Astrocyte of the hippocampus (primary cell): ENCODE results near the gene CDYL2.
A peak's percentile ranks its signal among the peaks of the same experiment; 100 is the strongest.
"Not testable (repeated sequence)": the region's sequence is repeated elsewhere in the genome, so short reads cannot be mapped to it uniquely, and the experiment has no call there.

Experiments
- DNase-seq: peaks from one replicate; pipeline ENCODE4 v3.0.0; 2011; ENCODE audit warnings: low read depth, low spot score

CDYL2 gene

DNA sequence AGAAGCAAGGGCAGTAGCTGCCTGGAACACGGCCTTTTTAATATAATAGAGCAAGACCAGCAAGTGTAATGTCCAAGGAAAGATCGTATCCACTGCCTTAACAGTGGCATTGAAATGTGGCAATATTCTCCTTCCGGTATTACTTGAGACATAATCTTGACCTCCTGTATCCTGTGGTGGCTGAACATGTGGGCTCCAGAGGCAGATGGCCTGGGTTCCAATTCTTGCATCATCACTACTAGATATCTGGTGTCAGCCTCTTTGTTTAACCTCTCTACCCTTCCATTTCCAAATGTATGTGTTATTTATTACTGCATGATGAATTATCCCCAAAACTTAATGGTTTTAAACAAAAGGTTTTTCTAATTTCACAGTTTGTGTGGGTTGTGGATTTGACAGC lies 3.5 kb upstream of the CDYL2 start:
- DNase-seq = no peak

DNA sequence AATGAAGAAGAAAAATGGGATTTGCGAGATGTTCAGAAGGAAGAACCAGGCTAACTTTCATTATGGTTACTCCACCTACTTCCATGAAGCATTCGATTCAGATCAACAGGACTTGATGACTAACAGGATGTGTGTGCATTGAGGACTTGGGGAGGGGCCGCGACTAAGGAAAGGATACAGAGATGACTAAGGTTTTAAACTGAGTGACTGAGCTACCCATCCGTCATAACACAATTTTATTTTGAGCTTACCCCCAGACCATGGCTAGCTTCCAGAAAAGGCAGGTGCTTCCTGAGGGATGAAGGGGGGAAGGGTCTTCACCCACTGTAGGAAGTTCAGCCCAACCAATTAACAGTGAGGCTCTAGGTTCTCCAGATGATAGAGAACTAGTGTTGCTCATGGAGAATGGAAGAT lies 2.5 kb upstream of the CDYL2 start:
- DNase-seq = no peak

DNA sequence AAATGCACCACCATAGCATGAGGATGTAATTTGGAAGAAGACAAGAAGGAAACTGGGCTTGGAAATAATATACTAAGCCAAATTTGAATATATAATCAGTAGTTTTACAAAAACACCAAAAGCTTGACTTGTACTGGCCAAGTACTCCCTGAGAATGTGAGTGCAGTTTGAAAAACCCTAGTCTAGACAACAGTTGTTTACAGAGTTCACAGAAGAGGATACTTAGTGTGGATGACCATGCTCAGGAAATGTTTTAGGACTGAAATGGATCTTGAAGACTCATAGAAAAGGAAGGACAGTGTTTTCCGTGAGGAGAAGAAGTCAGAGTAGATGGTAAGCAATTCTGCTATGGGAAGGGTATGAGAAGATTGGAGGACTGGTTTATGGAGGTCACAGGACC lies 1.9 kb upstream of the CDYL2 start:
- no peak for DNase-seq

DNA sequence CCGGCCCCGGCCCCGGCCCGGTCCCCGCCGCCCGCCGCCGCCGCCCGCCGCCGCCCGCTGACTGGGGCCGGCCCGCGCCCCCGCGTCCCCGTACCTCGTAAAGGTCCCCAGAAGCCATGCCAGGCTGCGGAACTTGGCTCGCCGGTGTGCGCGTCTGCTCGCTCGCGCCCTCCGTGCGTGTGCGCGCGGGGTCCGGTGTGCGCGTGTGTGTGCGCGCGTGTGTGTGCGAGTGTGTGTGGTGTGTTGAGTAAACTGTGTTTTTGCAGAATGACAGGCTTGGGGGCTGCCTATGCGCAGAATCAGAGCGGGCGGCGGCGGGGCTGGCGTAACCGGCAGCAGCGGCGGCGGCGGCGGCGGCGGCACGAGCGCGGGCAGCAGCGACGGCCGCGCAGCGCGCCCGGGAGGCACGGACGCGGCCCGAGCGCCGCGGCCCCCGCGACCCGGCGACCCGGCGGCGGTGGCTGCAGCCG lies 307 bp downstream of the CDYL2 start:
- DNase-seq = peak; percentile 73

DNA sequence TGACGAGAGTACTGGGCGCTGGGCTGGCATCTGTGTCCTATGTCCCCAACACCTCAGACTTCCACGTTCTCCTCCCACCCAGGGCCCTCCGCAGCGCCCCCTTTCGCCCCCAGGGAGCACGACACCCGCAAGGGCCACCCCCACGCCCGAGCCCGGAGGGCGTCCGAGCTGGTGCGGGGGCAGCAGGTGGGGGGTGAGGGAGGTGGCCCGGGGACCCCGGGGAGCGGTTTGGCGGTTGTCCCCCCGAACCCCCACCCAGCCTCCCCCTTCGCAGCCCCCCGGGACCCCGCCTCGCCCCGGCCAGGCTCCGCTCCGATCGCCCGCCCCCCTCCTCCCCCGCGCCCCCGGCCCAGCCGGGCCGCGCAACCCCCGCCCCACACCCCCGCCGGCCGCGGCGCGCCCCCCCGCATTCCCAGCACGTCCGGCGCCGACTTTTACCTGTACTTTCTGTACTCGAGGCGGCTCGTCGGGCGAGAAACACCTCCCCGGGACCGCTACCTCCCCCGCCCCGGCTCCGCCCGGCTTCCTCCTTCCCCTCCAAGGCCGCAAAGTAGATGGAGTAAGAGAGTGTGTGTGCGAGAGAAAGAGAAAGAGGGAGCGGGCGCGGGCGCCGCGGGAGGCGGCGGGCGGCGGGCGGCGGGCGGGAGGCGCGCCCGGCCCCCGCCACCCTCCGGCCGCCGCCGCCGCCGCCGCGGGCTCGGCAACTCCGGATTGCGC lies 901 bp downstream of the CDYL2 start:
- peak; percentile 41 for DNase-seq

DNA sequence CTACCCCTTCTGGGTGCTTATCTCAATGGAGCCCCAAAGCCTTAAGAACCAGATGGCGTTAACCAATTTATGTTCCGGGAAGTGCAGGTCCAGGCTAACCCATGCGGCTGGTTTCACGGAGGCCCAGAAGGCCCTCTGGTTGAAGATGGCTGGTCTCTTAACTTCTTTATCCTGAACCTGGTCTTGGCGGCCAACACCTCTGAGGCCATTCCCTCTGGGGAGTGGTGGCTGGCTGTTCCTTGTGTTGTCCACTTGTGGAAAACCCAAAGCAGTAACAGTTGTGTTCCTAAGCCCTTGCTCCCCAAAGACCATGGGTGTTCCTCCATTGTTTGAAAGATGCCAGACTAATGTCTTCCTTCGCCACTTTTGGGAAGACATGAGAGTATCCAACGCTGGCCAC lies 1.5 kb downstream of the CDYL2 start:
- DNase-seq = no peak

DNA sequence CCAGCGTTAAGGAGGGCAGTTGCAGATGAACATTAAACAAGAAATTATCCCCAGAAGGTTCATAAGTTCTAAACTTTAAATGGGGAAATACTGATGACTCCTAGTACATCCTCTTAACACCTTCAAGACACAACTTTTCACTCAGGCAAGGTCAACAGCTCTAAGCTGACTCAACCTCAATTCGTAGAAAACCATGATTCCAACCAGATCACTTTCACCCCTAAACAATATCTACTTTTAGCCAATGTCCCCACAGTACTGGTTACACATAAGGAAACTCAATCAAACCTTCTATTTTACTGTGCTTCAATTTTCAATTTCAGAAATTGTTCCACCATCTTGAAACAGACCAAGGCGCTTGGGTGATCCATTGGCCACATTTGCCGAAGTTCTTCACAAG lies 2.3 kb downstream of the CDYL2 start:
- no peak for DNase-seq

DNA sequence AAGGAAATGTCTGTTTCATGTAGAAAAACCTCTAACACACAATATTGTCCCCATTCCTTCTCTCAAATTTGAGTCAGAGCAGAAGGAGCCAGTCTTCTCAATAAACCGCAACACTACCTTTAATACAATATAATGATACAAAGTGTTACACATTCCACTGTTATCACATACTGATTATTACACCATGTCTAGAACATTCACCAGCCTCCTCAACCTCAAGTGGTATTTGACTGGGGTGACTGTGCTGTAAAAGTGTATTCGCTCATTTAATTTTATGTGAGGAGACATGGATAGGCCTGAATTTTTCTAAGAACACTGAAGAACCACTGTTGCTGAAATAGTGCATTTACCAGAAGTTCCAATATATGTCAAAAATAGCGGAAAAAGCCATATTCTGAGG lies 10.3 kb downstream of the CDYL2 start:
- no peak for DNase-seq

DNA sequence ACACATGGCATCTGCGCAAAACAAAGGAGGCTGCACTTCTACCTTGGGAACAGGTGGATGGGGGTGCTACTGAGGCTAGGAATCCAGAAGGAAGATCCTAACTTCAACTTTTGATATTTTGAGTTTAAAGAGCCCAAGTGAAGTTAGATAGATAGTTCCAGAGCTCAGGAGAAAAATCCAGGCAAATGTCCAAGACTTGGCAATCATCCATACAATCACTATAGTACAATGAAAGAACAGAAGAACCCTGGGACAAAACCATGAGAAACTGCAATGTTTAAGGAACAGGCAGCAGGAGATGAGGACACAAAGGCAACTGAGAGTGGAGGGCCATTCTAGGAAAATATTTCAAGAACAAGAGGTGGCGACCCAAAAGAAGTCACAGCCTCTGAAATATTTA lies 12.4 kb downstream of the CDYL2 start:
- DNase-seq = no peak

DNA sequence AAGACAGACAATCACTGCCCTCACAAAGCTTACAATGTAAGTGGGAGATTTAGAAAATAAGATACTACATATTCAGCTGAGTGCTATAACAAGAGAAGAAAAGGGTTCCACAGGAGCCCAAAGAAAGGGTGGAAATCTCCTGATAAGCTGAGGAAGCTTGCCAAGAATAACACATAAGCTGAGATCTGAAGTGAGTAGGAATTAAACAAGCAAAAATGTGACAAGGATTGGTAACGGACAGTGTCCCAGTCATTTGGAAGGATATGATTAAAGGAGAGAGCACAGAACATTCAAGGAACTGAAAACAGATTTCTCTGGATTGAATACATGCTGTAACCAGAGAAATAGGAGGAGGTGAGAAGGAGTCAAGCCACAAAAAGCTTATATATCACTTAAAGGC lies 13.0 kb downstream of the CDYL2 start:
- DNase-seq = no peak

DNA sequence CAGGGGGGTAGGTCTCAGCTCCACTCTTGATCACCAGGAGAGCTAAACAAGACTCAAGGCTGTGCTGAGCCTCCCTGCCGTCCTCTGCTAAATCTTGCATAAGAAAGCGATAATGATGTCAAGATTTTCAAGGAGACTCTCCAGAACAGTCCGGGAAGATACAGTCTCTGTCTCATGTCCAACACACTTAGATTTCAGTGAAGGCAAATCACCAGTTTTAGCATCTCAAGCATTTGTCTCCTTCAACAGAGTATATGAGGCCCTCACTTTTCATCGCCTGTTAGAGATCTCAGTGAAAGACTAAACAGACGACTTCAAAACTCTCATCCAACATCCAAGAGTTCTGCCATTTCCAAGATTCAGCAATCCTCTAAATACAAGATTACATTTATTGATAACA lies 13.6 kb downstream of the CDYL2 start:
- DNase-seq = no peak

DNA sequence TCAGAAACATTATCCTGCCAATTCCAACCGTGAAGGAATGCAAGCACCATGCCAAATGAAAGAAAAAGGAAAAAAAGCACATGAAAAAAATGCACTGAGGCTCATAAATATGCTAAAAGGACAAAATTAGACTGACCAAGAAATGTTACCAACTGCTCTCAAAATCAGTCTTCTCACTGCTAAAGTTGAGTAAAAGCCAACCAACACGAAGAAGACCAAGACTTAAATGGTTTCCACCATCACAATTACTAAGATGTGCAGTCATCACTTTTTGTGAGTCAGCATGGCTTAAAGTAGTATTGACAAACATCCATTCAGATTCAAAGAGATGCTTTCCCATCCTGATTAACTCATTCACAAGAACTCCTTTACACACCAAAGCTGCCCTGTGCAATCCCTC lies 16.4 kb downstream of the CDYL2 start:
- peak; percentile 32 for DNase-seq

DNA sequence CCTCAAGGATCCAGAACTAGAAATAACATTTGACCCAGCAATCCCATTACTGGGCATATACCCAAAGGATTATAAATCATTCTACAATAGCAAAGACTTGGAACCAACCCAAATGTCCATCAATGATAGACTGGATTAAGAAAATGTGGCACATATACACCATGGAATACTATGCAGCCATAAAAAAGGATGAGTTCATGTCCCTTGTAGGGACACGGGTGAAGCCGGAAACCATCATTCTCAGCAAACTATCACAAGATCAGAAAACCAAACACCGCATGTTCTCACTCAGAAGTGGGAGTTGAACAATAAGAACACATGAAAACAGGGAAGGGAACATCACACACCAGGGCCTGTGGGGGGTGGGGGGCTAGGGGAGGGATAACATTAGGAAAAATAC lies 17.8 kb downstream of the CDYL2 start:
- not testable (repeated sequence) for DNase-seq

DNA sequence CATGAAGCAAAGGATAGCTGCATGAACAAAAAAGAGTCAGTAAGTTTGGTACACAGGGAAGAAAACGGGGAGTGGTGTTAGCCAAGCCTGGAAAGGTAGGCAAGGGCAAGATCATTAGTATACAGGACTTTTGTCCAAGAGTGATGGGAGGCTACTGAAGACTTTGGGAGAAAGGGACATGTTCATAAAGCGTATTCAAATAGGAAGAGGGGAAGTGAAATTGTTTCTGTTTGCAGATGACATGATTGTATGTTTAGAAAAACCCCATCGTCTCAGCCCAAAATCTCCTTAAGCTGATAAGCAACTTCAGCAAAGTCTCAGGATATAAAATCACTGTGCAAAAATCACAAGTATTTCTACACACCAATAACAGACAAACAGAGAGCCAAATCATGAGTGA lies 19.4 kb downstream of the CDYL2 start:
- no peak for DNase-seq

DNA sequence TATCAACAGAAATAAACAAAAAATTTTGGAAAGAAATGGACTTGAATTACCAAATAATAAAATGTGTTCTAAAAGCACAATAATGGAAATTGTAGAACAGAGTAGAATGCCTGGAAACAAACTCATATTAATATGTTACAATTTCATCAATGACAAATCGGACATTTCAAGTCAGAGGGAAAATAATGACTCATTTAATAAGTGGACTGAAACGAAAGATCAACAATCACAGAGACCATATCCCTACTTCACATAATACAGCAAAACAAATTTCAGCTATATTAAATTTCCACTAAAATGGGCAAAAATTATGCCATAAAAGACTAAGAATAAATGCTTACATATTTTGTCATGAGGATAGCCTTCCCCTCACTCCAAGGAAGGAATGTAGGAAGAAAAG lies 25.7 kb downstream of the CDYL2 start:
- DNase-seq = no peak

DNA sequence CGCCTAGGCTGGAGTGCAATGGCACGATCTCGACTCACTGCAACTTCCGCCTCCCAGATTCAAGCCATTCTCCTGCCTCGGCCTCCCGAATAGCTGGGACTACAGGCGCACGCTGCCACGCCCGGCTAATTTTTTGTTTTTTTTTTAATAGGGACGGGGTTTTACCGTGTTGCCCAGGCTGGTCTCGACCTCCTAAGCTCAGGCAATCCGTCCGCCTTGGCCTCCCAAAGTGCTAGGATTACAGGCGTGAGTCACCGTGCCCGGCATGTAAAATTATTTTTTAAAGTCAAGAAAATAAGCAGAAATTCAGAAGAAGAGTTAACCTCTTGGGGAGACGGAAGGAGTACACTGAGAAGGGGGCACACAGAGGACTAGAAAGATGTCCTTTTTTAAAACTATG lies 27.5 kb downstream of the CDYL2 start:
- DNase-seq = no peak

DNA sequence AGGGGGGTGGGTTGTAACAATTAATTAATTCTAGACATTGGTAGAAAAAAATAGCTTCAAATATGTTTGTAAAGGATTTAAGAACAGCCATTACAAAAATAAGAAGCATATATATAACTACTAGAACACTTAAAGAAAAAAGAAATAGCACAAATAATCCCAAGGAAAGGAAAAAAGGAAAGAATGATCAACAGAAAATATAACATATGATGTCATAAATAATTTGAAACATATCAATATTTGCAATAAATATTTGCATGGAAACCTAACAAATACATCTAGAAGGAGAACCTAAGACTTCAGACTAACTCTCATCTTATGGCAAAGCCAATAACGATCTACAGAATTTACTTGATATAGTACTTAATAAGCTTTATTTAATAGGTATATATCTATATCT lies 28.9 kb downstream of the CDYL2 start:
- no peak for DNase-seq

DNA sequence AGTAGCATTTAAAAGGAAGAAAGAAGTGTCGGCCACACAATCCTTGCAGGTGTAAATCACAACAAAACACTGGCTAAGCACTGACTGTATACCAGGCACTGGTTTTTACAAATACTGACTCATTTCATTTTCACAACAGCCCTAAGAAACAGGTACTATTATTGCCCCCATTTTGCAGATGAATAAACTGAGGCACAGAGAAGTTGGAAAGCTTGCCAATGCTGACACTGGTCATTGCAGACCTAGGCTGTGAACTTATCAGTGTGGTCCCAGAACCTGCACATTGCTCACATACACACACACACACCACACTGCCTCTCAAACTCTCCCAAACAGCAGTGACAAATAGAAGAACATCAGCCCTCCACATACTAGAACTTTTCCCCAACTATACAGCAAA lies 37.6 kb downstream of the CDYL2 start:
- DNase-seq = no peak

DNA sequence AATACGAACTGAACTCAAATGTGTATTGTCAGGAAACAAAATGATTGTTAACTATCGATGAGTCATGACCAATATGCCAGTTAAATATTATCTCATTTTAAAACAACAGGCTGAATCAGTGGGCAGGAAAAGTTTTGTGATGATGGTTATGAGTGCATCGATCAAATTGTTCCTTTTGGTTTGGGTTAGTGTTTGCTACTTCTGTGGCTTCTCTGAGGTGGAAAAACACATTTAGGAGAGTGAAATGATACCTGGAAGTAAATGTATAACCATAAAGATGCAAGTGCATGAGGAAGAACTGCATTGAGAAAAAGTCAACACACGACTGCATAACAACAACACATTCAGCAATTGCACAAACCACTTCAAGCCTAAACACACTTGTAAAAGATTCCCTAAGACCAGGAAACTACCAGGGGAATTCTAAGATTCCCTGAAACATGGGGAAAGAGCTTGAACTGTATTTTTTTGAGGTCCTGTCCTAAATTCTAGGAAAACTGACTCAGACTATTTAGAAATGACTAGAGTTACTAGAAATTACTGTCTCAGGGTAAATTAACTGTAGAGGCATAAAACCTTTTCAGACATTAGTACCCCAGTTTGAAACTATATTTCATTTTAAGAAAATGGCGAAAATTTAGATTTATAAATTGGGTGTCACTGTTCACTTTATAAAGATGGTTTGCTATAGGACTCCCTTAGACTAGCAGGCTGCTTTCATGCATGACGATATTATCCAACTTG lies 44.8 kb downstream of the CDYL2 start:
- no peak for DNase-seq

DNA sequence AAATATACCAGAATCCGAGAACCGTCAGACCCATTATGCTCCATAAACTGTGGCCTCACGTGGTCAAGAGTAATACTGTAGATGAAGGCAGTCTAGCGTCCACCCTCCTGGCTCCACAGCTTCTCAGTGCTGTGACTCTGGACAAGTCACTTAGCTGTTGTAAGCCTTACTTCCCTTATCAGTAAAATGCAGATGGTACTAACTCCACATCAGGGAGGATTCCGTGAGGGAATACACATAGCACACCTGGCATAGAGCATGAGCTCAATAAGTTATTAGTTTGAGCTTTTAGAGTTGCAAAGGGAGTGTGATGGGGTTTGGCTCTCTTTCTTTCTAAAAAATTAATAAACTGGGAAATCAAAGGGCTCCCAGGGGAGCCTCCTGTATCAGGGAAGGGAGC lies 49.9 kb downstream of the CDYL2 start:
- no peak for DNase-seq

DNA sequence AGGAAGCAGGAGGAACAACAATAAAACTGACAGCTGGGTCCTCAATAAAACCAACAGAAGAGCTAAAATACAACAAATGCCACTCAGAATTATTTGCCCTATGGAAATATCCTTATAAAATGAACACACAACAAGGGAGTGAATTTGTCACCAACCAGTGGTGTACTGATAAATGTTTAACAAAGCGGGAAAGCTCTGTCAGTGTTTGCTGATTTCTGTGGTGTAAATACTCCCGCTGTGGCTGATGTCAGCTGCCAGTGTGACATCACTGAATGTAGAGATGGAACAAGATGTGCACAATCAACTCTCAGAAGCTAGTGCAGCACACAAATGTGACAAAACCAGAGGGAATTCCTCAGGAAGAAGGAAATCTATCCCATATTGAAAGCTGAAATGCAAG lies 51.9 kb downstream of the CDYL2 start:
- no peak for DNase-seq

DNA sequence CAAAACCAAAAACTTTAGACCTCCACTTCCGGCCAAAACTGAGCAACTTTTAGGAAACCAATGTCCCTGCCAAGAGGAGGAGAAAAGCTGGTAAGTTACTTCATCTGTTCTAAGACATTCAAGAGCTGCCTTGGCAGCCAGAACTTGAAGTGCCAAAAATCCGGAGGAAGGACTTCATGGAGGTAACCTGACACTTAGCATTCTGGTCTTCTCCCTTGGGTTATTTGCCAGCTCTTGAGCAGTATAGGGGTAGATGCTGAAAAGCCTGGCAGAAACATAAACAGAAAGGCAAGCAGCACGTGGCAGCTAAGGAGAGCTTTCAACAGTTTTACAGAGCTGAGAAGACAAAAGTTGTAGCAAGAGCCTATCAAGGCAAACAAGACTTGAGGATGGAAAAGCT lies 53.2 kb downstream of the CDYL2 start:
- no peak for DNase-seq

DNA sequence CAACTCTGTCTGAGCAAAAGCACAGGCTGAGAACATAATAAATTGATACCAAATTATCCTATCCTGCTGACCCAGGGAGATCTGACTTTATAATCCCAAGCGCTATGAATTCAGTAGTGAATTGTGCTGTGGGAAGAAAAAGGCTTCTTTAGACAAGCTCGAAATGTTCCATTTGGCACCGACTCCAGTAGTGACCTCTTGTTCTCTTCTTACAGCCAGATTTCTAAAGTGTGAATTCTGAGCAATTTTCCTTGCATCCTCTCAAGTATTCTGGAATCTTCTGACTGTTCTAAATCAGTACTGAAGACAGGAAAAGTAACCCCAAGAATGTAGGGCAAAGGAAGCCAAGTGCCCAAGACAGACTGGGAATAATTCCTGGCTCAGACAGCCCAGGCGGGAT lies 58.2 kb downstream of the CDYL2 start:
- DNase-seq = no peak
